Cardiac fibroblast (primary cell): Measurements from ENCODE around the gene CAMSAP2.

ENCODE experiments used
- DNase-seq, 2 donors: peaks; one replicate each; pipeline versions ENCODE4 v3.0.0 to v3.0.0-alpha.2; 2010; ENCODE audit warnings: low read depth in 2 of 2
- H3K4me3 ChIP-seq, 2 donors: replicated peaks in 1 of 2; 1 replicate in 1 of 2; 2 replicates in 1 of 2; pipeline ENCODE4 v1.5.1; 2011; ENCODE audit warnings: low read depth in 2 of 2, low read length in 2 of 2, mild to moderate bottlenecking in 2 of 2, moderate library complexity in 1 of 2
- TF ChIP-seq, protein P1 (sequence below): IDR thresholded peaks from one replicate; pipeline ENCODE4 v1.5.1; 2011; ENCODE audit warnings: low read depth, mild to moderate bottlenecking, low read length, inconsistent platforms

The CAMSAP2 gene, protein sequence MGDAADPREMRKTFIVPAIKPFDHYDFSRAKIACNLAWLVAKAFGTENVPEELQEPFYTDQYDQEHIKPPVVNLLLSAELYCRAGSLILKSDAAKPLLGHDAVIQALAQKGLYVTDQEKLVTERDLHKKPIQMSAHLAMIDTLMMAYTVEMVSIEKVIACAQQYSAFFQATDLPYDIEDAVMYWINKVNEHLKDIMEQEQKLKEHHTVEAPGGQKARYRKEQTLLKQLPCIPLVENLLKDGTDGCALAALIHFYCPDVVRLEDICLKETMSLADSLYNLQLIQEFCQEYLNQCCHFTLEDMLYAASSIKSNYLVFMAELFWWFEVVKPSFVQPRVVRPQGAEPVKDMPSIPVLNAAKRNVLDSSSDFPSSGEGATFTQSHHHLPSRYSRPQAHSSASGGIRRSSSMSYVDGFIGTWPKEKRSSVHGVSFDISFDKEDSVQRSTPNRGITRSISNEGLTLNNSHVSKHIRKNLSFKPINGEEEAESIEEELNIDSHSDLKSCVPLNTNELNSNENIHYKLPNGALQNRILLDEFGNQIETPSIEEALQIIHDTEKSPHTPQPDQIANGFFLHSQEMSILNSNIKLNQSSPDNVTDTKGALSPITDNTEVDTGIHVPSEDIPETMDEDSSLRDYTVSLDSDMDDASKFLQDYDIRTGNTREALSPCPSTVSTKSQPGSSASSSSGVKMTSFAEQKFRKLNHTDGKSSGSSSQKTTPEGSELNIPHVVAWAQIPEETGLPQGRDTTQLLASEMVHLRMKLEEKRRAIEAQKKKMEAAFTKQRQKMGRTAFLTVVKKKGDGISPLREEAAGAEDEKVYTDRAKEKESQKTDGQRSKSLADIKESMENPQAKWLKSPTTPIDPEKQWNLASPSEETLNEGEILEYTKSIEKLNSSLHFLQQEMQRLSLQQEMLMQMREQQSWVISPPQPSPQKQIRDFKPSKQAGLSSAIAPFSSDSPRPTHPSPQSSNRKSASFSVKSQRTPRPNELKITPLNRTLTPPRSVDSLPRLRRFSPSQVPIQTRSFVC (N-terminal part only)

DNA sequence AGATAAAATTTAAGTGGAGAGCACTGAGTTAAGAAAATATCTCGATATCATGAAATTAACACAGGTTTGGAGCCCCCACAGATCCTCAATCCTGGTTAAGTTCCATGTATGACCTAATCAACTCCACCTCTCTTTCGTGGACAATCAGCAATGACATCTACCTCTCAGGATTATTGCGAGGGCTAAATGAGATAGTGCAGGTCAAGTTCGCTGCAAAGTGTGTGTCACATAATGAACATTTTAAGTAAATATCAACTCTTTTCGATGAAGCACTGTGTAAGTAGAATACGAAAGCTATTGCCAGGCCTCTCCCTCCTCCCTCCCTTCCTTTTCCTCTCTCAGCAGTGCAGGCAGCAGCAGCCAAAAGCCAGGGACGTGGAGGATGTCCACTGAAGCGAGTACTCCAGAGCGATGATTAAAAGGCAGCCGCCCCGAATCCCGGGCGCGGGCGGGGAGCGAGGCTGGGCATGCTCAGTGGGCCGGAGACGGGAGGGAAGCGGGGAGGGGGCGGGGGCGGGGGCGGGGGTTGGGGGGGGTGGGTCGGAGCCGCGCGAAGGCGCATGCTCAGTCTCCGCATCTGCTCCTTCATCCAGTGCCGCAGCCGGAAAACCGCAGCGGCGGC lies at the start of gene CAMSAP2:
CAMSAP2 (plus strand) TSS at position 567 of the 622 bp plus-strand sequence. CDS start 935 bp downstream, outside the sequence.
- TF ChIP-seq, protein P1, sequence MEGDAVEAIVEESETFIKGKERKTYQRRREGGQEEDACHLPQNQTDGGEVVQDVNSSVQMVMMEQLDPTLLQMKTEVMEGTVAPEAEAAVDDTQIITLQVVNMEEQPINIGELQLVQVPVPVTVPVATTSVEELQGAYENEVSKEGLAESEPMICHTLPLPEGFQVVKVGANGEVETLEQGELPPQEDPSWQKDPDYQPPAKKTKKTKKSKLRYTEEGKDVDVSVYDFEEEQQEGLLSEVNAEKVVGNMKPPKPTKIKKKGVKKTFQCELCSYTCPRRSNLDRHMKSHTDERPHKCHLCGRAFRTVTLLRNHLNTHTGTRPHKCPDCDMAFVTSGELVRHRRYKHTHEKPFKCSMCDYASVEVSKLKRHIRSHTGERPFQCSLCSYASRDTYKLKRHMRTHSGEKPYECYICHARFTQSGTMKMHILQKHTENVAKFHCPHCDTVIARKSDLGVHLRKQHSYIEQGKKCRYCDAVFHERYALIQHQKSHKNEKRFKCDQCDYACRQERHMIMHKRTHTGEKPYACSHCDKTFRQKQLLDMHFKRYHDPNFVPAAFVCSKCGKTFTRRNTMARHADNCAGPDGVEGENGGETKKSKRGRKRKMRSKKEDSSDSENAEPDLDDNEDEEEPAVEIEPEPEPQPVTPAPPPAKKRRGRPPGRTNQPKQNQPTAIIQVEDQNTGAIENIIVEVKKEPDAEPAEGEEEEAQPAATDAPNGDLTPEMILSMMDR, result no peak
- peak; percentile 89 to 96 for DNase-seq

DNA sequence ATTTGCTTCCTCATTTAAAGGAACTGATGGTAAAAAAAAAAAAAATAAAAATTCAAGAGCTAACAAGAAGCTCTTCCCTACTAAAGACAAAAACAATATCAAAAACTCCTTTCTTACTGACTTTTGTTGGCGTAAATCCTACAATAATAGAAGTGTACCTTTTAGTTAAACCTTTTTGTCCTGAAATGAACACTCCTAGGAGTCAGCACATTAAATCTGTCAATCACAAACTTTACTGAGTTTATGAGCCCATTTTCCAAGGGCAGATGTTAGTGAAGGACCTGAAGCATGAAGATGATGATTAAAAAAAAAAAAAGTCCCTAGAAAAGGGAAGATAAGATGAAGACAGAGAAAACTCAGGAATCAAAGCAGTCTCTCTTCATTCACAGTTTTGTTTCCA lies 46.4 kb upstream of the CAMSAP2 start:
- TF ChIP-seq, protein P1, result no peak
- DNase-seq, result no peak
- no peak overlapping the region for H3K4me3 ChIP-seq

More for the DNA sequence above, at the start of gene CAMSAP2:
- peak within 1 kb of the TSS; percentile 90 to 93 for H3K4me3 ChIP-seq

DNA sequence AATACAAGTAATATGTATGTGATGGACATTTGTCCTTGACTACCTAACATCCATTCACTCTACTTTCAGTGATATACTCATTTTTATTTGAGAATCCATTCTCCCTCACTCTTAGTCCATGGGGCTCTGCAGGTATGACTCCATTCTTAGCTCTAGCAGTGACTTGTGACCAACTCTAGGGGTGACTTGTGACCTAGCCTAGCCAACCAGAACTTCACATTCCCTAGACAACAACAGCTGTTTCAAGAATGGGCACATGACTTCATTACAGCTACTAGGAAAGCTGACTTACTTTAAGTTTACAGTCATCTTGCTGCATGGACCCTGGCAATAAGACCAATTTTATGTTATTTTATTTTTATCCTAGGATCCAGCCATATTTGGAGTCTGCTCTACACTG lies 45.4 kb upstream of the CAMSAP2 start:
- TF ChIP-seq, protein P1, result no peak
- DNase-seq, result no peak
- H3K4me3 ChIP-seq, result no peak overlapping the region

DNA sequence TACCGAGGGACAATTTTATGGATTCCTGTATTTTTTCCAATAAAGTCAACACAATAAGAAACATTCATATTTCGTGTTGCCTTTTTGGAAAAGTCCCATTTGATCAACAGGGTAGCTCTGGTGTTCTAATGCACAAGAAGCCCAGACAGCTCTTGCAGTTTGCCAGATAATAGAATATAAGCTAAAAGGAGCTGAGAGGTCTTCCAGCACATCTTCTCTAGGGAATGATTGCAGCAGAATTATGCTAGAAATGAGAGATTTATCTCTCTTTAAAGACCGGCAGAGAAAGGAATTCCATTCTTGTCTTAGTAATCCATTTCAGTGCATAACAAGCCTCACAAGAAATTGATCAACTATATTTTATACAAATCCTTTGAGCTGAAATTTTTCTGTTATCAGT lies 44.0 kb upstream of the CAMSAP2 start:
- DNase-seq, result no peak
- no peak overlapping the region for H3K4me3 ChIP-seq
- TF ChIP-seq, protein P1, result no peak

DNA sequence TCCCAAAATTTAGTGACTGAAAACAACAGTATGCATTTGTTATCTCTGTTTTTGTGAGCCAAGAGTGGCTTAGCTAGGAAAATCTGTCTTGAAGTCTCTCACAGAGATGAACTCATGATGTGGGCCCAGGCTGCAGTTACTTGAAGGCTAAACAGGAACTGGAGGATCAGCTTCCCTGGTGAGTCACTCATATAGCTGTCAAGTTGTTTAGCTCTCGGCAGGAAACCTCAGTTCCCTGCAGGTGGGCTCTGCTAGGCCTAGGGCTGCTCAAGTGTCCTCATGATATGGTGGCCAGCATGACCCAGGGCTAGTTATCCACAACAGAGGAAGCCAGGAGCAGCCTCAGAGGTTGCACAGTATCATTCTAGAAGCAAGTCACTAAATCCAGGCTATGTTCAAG lies 38.8 kb upstream of the CAMSAP2 start:
- TF ChIP-seq, protein P1, result no peak
- peak in 1 of 2 donors; percentile 54 for DNase-seq
- H3K4me3 ChIP-seq, result no peak overlapping the region

DNA sequence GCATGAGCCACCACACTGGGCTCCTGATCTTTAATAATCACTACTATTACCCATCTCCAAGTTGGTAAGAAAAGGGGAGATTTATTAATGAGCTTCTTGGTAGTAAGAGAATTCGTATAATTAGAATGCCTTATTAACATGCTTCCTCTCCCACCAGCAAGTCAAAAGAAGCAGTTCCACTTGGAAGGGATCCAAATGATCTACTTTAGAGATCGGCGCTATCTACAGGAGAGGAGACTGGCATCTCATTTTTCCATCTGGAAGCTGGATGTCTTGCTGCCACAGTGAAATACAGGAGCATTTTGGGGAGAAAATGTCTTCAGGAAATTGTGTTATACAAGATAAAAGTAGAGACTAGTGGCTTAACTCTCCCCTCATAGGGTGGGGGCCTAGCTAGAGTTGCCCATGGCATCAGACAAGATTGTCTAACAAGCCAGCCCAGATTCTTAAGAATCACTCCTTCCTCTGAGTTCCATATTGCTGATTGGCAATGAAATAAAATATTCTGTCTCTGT lies 33.6 kb upstream of the CAMSAP2 start:
- TF ChIP-seq, protein P1, result no peak
- no peak overlapping the region for H3K4me3 ChIP-seq
- DNase-seq, result no peak
